Activated T-helper 9 cell treated with anti-CD3 and anti-CD28 coated beads, Interleukin-2, amount 50 U/mL, for 16 hours (primary cell): ENCODE results near the gene WFDC1.

Experiments
- DNase-seq: peaks from one replicate; pipeline ENCODE4 v3.0.0-alpha.2; 2020; ENCODE audit warnings: low read depth

The WFDC1 gene

GRCh38 chr16:84294531-84295142 is at the start of gene WFDC1:
Gene WFDC1 (plus strand): TSS chr16:84294878. CDS start chr16:84294972, 94 bp downstream.
- no peak for DNase-seq

GRCh38 chr16:84245956-84246678 is 48.6 kb upstream of the WFDC1 start:
- DNase-seq, result no peak

- no peak for DNase-seq
These were observed 48.0 kb upstream of the WFDC1 start for GRCh38 chr16:84246679-84247077.

GRCh38 chr16:84247331-84247730 is 47.3 kb upstream of the WFDC1 start:
- no peak for DNase-seq

GRCh38 chr16:84247844-84248243 is 46.8 kb upstream of the WFDC1 start:
- no peak for DNase-seq

- no peak for DNase-seq
These were observed 42.5 kb upstream of the WFDC1 start for GRCh38 chr16:84252184-84252583.

- no peak for DNase-seq
These were observed 41.5 kb upstream of the WFDC1 start for GRCh38 chr16:84253173-84253572.

- DNase-seq, result no peak
These were observed 40.6 kb upstream of the WFDC1 start for GRCh38 chr16:84254062-84254461.

- DNase-seq, result no peak
These were observed 39.4 kb upstream of the WFDC1 start for GRCh38 chr16:84255050-84255810.

GRCh38 chr16:84258266-84258665 is 36.4 kb upstream of the WFDC1 start:
- no peak for DNase-seq

GRCh38 chr16:84259691-84260090 is 35.0 kb upstream of the WFDC1 start:
- DNase-seq, result no peak

GRCh38 chr16:84260766-84261554 is 33.7 kb upstream of the WFDC1 start:
- no peak for DNase-seq

GRCh38 chr16:84262031-84262430 is 32.6 kb upstream of the WFDC1 start:
- DNase-seq, result no peak

- DNase-seq, result no peak
These were observed 31.7 kb upstream of the WFDC1 start for GRCh38 chr16:84262939-84263338.

- no peak for DNase-seq
These were observed 28.2 kb upstream of the WFDC1 start for GRCh38 chr16:84266451-84266850.

GRCh38 chr16:84267380-84267779 is 27.3 kb upstream of the WFDC1 start:
- no peak for DNase-seq

- DNase-seq, result no peak
These were observed 26.2 kb upstream of the WFDC1 start for GRCh38 chr16:84268291-84269040.

- no peak for DNase-seq
These were observed 24.6 kb upstream of the WFDC1 start for GRCh38 chr16:84270071-84270470.

- no peak for DNase-seq
These were observed 24.1 kb upstream of the WFDC1 start for GRCh38 chr16:84270531-84270930.

GRCh38 chr16:84271037-84271436 is 23.6 kb upstream of the WFDC1 start:
- no peak for DNase-seq

GRCh38 chr16:84271866-84272265 is 22.8 kb upstream of the WFDC1 start:
- no peak for DNase-seq
